ENCODE data around the gene PRKAR1B.

The PRKAR1B gene

DNA sequence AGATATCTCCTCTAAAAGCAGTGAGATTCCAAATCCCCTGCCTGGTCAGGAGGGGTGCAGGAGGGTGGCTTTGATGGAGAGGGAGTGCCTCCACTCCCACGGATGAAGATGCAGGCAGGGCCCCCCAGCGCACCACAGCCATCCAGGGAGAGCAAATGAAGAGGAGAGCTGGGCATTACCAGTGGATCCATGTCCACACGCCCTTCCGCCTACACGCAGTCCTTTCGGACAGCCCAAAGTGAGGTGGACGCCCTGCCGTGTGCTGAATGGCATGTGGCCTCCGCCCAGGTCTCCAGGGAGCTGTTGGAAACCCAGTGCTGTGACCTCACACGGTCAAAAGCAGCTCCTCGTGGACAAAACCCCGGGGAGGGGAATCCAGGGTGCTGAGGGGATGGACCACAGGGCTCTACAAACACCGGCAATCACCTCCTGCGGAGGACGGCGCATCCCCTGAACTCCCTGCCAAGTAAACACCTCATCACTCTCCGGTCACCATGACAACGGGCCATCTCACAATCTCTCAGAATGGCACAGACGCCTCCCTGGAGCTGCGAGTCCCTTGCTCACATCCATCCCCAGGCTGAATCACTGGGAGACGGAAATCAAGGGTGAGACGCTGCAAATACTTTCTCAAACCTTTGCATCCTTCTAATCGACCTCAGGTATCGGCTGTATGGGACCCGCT lies 35.6 kb downstream of the PRKAR1B start:
- TF ChIP-seq POLR2A (IDR thresholded peaks at IDR 0.05; ENCODE audit: low read depth, low read length), result no peak
- FAIRE-seq (no peak), DNase-seq (ENCODE audit: insufficient read length, low spot score) (no peak)

DNA sequence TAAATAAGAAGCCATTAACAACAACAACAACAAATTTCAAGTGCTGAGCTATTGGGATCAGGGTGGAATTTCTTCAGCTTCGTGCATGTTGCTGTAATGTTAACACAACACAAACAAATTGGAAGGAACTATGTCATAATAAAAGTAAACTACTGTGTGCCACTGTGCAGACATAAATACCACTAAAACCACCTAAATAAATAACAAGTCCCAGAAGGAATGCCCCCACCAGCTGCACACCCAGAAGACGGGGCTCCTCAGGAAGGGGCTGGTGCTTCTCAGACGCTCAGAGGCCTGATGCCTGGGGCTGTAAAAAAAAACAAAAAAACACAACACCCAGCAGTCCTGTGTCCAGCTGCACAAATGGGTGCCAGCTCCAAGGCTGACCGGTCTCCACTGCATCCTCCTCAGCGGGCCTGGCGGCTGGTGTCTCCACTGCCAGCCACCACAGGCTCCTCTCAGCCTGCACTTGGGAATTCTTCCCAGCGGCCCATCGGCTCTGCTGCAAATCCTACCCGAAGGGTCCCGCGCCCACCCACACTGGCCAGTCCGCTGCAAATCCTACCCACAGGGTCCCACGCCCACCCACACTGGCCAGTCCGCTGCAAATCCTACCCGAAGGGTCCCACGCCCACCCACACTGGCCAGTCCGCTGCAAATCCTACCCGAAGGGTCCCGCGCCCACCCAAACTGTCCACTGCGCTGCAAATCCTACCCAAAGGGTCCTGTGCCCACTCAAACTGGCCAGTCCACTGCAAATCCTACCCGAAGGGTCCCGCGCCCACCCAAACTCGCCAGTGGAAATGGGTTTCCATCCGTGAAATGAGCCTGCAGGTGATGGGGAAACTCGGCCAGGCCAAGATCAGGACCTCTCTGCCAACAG lies 36.4 kb downstream of the PRKAR1B start:
- no peak for DNase-seq (ENCODE audit: insufficient read length, low spot score)
- no peak for FAIRE-seq
- TF ChIP-seq POLR2A (IDR thresholded peaks at IDR 0.05; ENCODE audit: low read depth, low read length), result no peak

DNA sequence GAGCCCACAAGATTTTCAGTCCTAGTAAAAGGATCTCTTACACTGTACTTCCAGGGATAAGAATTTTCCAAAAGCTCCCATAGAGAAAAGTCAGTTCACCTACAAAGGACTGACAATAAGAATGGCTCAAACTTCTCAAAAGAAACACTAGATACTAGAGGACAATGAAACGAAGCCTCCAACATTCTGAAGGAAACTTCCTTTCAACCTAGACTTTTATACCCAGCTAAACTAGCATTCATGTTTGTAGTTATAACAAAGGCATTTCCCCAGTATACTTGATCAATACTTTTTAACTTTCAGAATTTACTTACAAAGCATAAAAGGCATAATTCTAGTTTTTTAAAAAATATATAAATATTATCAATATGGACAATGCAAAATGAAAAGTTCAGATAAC lies 41.5 kb downstream of the PRKAR1B start:
- DNase-seq (ENCODE audit: insufficient read length, low spot score) (no peak), FAIRE-seq (no peak)
- TF ChIP-seq POLR2A (IDR thresholded peaks at IDR 0.05; ENCODE audit: low read depth, low read length), result no peak

DNA sequence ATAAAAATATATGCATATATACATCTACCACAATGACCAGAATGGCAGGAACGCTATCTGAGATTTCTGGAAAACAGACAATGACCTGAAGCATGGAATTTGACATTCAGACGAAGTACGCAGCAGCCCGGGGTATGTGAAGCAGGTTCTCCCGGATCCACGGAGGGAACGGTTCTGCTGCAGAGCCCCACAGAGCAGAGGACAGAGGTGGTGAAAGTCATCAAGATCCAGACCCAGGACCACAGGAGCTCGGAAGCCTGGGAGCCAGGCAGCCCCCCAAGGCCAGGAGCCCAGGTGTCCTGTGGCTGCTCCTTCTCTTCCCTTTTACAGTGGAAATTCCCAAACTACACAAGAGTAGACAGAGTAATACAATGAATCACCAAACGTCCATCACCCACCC lies 42.7 kb downstream of the PRKAR1B start:
- DNase-seq (ENCODE audit: insufficient read length, low spot score) (no peak), FAIRE-seq (no peak)
- TF ChIP-seq POLR2A (IDR thresholded peaks at IDR 0.05; ENCODE audit: low read depth, low read length), result no peak

DNA sequence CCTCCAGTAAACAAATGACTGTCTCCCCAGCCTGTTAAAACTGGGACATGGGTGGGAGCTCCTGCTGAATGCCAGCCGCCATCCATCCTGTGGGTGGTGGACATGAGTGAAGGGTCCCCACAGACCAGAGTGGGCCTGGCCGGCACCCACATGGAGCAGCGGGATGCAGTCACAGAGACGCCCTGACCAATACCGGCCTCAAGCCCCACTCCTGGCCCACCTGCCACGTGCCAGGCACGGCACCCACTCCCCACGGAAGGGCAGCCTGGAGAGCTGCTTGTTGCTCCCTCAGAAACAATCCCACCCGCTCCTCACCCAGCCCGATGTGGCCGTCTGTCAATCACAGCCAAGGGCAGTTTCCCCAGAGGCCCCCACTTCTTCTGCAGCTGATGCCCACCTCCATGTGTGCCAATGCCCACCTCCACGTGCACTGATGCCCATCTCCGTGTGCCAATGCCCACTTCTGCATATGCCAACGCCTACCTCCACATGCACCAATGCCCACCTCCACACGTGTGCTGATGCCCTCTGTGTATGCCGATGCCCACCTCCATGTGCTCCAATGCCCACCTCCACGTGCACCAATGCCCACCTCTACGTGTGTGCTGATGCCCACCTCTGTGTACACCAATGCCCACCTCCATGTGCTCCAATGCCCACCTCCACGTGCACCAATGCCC lies 43.4 kb downstream of the PRKAR1B start:
- no peak for TF ChIP-seq POLR2A (IDR thresholded peaks at IDR 0.05; ENCODE audit: low read depth, low read length)
- no peak for FAIRE-seq
- no peak for DNase-seq (ENCODE audit: insufficient read length, low spot score)

DNA sequence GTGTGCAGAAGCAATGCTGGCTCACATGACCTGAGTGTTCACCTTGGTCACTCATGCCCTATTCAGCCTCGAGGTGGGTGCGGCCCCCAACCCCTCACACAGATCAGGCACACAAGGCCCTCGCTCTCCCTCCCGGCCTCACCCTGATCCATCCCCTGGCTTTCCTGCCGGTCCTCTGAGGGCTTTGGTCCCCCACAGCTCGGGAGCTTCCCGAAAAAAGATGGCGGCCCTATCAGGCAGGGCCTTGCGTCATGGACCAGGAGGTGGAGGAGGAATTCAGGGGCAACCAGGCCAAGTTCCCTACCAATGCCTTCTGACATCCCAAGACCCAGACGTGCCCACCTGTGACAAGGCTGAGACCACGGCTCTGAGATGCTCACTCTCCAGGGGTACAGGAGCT lies 44.3 kb downstream of the PRKAR1B start:
- FAIRE-seq, result no peak
- TF ChIP-seq POLR2A (IDR thresholded peaks at IDR 0.05; ENCODE audit: low read depth, low read length), result no peak
- no peak for DNase-seq (ENCODE audit: insufficient read length, low spot score)

DNA sequence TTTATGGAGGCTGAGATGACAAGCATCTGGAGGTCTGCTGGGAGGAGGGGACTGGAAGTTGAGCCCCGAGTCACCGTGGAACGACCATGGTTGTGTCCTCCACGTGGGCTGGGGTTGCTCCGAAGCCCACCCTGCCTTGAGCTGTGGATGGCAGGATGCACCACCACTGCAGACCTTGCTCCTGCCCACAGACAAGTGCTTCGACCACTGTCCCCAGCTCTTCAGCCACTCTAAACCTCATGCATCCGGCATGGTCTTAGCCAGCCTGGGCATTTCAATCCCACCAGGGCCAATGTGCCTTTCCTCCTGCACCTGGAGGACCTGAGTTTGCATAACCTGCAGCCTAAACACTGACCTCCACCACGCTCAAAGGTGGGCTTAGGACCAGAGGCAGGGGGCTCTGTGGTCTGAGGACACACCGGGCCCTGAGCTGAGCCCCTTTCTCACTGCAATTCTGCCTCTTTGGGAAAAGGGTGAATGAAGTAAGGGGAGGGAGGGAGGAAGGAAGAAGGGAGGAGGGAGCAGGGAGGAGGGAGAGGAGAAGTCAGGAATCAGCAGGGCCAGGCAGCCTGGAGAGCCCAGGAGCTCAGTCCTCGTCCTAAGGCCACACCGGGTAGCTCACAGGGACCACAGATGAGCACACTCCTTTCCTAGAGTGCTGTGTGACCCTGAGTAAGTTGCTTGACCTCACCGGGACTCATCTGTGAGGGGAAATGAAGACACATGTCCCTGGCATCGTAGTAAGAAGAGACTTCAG lies 45.4 kb downstream of the PRKAR1B start:
- DNase-seq (ENCODE audit: insufficient read length, low spot score) (no peak), FAIRE-seq (no peak)
- TF ChIP-seq POLR2A (IDR thresholded peaks at IDR 0.05; ENCODE audit: low read depth, low read length), result no peak

DNA sequence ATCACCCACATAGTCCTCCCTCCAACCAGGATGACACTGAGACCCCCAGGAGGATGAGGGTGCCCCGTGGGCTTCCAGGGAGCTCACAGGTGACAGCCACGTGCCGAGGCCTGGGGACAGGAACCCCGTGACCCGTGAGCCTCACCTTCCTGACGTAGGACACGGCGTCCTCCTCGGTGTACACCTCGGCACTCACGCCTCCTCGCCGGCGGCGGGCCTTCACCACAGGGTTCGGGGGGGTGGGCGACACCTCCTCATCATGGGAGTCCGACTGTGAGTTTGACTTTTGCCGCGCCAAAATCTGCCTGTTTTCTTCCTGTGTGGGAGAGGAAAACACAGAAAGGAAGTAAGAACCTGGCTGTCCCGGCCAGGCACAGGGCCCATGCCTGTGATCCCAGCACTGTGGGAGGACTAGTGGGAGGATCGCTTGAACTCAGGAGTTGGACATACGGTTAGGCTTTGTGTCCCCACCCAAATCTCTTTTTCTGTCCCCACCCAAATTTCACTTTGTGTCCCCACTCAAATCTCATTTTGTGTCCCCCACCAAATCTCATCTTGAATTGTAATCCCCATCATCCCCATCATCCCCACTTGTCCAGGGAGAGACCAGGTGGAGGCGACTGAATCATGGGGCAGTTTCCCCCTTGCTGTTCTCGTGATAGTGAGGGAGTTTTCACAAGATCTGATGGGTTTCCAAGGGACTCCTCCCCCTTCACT lies 46.5 kb downstream of the PRKAR1B start:
- no peak for DNase-seq (ENCODE audit: insufficient read length, low spot score)
- TF ChIP-seq POLR2A (IDR thresholded peaks at IDR 0.05; ENCODE audit: low read depth, low read length), result no peak
- FAIRE-seq, result no peak

DNA sequence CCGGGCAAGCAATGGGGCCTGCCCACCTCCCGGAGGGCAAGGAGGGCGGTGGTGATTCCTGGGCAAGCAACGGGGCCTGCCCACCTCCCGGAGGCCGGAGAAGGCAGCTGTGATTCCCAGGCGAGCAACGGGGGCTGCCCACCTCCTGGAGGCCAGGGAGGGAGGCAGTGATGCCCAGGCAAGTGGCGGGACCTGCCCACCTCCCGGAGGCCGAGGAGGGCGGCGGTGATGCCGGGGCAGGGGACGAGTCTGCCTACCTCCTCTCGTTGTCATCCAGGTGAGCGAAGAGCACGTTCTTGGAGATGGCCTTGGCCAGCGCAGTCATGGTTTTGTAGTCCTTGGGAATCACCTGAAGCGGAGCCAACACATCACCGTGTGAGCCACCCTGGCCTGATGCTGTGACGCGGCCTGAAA lies 50.1 kb downstream of the PRKAR1B start:
- FAIRE-seq (no peak), DNase-seq (ENCODE audit: insufficient read length, low spot score) (no peak)
- no peak for TF ChIP-seq POLR2A (IDR thresholded peaks at IDR 0.05; ENCODE audit: low read depth, low read length)

DNA sequence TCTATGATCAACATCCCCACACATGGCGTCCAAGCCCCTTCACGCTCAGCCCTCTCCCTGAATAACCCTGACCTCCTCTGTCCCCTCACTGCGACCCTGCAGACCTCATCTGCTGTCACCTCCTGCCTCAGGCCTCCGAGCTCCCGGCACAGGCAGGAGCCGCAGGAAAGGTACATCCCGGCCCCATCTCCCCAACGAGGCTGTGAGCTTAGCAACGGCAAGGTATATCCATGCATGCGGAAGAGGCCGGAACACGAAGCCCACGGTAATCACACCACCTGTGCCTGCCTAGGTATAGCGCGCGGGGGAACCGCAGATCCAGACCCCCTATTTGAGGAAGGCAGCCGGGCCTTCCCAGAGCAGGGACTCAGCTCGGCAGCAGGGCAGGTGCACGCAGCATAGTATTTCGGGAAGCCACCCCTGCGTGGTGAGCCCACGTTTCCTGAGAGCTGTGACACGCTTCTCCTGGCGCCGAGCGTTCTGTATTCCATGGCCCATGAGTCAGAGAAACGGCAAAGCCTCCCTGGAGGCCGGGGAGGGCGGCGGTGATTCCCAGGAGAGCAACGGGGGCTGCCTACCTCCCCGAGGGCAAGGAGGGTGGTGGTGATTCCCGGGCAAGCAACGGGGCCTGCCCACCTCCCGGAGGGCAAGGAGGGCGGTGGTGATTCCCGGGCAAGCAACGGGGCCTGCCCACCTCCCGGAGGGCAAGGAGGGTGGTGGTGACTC lies 50.7 kb downstream of the PRKAR1B start:
- no peak for TF ChIP-seq POLR2A (IDR thresholded peaks at IDR 0.05; ENCODE audit: low read depth, low read length)
- FAIRE-seq (no peak), DNase-seq (ENCODE audit: insufficient read length, low spot score) (no peak)

DNA sequence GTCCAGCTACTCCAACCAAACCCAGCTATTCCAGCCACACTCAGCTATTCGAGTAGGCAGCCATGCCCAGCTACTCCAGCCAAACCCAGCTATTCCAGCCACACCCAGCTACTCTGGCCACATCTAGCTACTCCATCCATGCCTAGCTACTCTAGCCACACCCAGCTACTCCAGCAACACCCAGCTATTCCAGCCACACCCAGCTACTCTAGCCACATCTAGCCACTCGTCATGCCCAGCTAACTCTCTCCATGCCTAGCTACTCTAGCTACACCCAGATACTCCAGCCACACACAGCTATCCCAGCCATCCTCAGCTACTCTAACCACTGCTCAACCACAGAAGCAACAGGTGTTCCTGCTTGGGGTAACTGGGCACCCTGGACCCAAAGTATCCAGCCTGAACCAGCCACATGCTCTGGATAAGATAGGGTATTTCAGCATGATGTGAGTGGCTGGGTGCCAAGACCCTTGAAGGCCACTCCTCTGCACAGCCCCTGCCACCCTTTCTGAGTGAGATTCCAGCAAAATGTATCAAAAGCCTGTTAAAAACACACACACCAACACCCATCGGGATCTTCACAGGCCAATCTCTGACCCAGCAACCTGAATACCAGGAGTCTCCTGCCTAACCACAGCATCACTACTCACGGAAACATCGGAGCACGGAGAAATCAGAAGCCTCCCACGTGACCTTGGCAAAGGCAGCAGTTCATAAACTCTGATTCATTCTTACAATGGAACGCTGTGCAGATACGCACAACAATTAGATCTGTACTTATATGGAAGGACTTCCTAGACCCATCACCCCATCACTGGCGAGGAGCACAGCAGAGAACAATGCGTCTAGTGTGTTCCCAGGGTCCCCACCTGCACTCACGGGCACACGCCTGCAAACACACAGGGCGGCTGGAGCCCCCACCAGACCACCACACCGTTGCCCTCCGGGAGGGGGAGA lies 52.3 kb downstream of the PRKAR1B start:
- FAIRE-seq (no peak), DNase-seq (ENCODE audit: insufficient read length, low spot score) (no peak)

More for the DNA sequence above, 52.3 kb downstream of the PRKAR1B start:
- no peak for TF ChIP-seq POLR2A (IDR thresholded peaks at IDR 0.05; ENCODE audit: low read depth, low read length)

Measured in H54 (cell line).